ENCODE data around the gene CNTN4.

CNTN4 gene

DNA sequence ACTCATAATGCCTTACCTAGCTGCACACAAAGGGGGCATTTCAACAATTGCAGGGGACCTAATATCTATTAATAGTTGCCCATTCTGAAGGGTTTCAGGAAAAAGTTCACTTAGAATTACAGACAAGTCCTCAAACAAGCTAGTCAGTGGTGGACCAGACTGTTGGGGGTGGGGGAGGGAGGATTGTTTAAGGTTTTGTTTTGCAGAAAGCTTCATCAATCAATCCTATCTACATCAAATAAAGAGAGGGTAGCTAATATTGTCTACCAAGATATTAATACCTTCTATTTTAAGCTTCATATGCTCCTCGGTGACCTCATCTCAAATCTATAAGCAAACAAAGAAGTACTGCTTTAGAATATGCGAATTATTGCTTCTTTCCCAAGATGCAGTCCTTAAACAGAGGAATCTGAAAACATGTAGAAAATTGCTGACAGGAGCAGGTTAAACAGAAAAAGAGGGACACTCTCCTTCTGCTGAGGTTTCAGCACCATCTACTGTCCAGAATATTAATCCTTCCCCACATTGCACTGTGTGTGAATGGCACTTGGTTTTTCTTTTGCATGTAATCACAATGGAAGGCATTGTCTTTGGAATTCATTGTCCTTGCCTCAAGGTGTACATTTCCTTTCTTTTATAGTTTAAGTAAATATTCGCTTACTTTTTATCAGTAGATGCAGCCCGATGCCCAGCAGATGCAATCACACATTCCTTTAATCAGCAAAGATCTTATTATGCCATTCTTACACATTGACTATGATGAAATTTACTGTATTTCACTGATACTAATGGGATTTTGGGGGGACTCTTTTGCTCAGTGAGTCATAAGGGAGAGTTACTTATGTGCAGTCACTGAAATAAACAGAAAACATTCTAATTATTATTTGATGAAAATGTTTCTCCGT is 916.8 kb downstream of the CNTN4 start:
- Histone ChIP-seq H3K9me3 (ENCODE audit: control insufficient read depth, insufficient read depth, low read length) (no peaks in the 10 kb centered on the region), H3K4me1 (ENCODE audit: control insufficient read depth, insufficient read depth, low read length) (peaks cover 14% of the 10 kb centered on the region), H3K4me3 (ENCODE audit: low read depth, low read length) (no peak overlapping the region), H3K36me3 (ENCODE audit: control insufficient read depth, insufficient read depth, low read length) (no peaks in the 10 kb centered on the region), H3K27me3 (ENCODE audit: control insufficient read depth, insufficient read depth, low read length) (no peaks in the 10 kb centered on the region), H3K9ac (ENCODE audit: low read depth, low read length) (no peak overlapping the region)

DNA sequence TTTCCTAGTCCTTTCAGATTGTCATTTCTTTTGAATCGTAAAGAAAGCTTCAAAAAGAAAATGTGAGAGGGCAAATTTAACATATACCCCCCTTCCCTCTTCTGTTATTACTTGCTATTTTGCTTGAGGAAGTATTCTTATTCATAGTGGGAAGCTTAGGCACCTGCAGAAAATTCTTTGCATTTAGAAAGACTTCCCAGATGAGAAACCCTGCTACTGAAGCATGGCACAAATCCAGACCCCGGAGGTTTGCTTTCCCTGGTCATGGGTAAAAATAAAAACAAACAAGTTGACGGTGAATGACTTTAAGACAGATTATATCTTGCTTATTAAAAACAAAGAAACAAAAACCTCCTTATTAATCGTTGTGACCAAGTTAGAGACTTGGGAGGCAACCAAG is 917.6 kb downstream of the CNTN4 start:
- Histone ChIP-seq H3K4me1 (ENCODE audit: control insufficient read depth, insufficient read depth, low read length) (peaks cover 14% of the 10 kb centered on the region), H3K36me3 (ENCODE audit: control insufficient read depth, insufficient read depth, low read length) (no peaks in the 10 kb centered on the region), H3K9me3 (ENCODE audit: control insufficient read depth, insufficient read depth, low read length) (no peaks in the 10 kb centered on the region), H3K27me3 (ENCODE audit: control insufficient read depth, insufficient read depth, low read length) (no peaks in the 10 kb centered on the region), H3K4me3 (ENCODE audit: low read depth, low read length) (no peak overlapping the region), H3K9ac (ENCODE audit: low read depth, low read length) (no peak overlapping the region)

DNA sequence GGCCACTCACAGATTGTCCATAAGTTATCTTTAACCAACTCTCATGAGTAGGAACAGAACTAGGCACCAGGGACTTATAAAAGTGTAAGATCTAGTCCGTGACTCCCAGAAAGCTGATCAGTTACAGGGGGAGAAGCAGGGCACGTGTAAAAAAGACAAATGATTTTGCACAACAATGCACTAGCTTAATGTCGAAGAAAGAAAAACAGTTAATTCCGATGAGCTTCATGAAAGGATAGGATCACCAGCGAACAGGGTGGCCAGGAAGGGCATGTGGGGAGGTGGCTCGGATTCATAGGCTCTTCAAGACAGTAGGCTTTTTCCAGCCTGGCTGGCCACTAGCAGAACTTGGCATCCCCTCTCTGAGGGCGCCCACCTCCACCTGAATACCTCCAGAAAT is 921.5 kb downstream of the CNTN4 start:
- no peaks in the 10 kb centered on the region for H3K36me3 ChIP-seq (ENCODE audit: control insufficient read depth, insufficient read depth, low read length)
- H3K27me3 ChIP-seq (ENCODE audit: control insufficient read depth, insufficient read depth, low read length) = no peaks in the 10 kb centered on the region
- H3K4me1 ChIP-seq (ENCODE audit: control insufficient read depth, insufficient read depth, low read length) = peaks cover 10% of the 10 kb centered on the region
- no peak overlapping the region for H3K4me3 ChIP-seq (ENCODE audit: low read depth, low read length)
- H3K9me3 ChIP-seq (ENCODE audit: control insufficient read depth, insufficient read depth, low read length) = no peaks in the 10 kb centered on the region
- H3K9ac ChIP-seq (ENCODE audit: low read depth, low read length) = no peak overlapping the region

DNA sequence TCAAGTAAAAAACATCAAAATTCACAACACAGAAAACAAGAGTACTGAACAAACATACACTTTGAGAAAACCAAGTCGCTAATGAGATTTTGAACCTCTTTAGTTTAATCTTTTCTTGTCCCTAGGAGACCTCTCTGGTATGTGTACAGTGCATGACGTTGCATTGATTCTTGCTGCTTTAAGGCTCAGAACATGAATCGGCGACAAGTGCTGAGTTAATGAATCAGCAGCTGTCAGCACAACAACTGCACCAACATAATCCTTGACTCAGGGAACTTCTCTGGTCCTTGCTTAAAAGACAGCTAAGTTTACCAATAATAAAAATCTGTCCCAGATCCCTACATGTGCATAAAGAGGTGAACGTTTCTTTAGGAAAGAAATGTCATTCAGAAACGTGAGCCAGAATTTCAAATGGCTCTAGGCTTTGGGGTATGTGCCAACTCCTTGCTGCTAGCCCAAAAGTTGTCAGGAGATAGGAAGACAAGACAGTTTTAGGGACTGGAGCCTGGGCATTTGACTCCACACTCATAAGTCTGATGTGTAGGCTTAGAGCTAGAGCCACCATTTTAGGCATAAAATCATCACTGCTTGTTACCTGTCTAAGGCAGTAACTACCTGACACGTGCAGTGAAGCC is 924.6 kb downstream of the CNTN4 start:
- H3K4me1 ChIP-seq (ENCODE audit: control insufficient read depth, insufficient read depth, low read length) = peaks cover 3% of the 10 kb centered on the region
- no peaks in the 10 kb centered on the region for H3K9me3 ChIP-seq (ENCODE audit: control insufficient read depth, insufficient read depth, low read length)
- no peak overlapping the region for H3K9ac ChIP-seq (ENCODE audit: low read depth, low read length)
- no peaks in the 10 kb centered on the region for H3K36me3 ChIP-seq (ENCODE audit: control insufficient read depth, insufficient read depth, low read length)
- H3K4me3 ChIP-seq (ENCODE audit: low read depth, low read length) = no peak overlapping the region
- H3K27me3 ChIP-seq (ENCODE audit: control insufficient read depth, insufficient read depth, low read length) = no peaks in the 10 kb centered on the region

DNA sequence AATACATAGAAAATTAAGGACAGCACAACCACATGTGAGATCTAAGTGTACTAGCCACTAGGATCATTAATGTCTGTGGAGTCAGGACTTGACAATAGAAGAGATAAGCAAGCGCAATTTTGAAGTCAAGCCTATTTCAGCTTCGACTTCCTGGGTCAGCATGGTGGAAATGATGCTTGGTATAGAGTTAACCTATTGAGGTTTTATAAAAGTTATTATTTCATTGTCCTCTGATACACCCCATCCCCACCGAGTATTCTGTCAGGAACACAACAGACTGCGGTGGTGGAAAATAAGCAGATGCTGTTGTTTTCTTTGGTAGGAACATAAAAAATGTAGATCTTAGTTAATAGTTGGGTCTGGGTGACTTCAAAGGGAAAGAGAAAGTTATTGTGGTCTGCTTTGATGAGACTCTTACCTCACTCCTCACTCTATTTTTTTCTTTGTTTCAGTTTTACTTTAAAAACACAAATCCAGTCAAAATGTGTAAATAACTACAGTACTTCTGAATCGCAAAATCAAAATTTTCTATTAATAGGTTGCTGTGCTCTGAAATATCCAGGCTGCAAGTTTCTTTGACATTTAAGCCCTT is 929.4 kb downstream of the CNTN4 start:
- no peaks in the 10 kb centered on the region for H3K9me3 ChIP-seq (ENCODE audit: control insufficient read depth, insufficient read depth, low read length)

DNA sequence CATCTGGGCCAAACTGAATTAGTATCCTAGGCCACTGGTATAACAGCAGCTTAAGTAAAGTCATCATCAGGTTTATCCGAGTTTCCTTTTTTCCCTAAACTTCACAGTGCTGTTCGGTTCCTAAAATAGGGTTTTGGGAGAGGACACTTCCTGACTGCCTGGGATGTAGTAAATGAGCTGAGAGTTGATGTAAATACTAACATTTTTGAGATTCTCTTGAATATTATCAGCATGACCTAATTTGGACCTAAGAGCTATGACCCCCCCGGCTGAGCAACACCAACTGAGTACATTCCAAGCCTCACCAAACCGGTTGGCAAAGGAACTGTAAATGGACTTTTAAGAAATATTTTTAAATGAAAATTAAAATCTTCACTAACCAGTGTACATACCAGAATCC is 932.7 kb downstream of the CNTN4 start:
- Histone ChIP-seq H3K27me3 (ENCODE audit: control insufficient read depth, insufficient read depth, low read length) (no peaks in the 10 kb centered on the region), H3K9ac (ENCODE audit: low read depth, low read length) (no peak overlapping the region), H3K9me3 (ENCODE audit: control insufficient read depth, insufficient read depth, low read length) (no peaks in the 10 kb centered on the region), H3K36me3 (ENCODE audit: control insufficient read depth, insufficient read depth, low read length) (no peaks in the 10 kb centered on the region), H3K4me3 (ENCODE audit: low read depth, low read length) (no peak overlapping the region), H3K4me1 (ENCODE audit: control insufficient read depth, insufficient read depth, low read length) (no peaks in the 10 kb centered on the region)

More for the DNA sequence above, 929.4 kb downstream of the CNTN4 start:
- Histone ChIP-seq H3K36me3 (ENCODE audit: control insufficient read depth, insufficient read depth, low read length) (no peaks in the 10 kb centered on the region), H3K27me3 (ENCODE audit: control insufficient read depth, insufficient read depth, low read length) (no peaks in the 10 kb centered on the region), H3K9ac (ENCODE audit: low read depth, low read length) (no peak overlapping the region), H3K4me3 (ENCODE audit: low read depth, low read length) (no peak overlapping the region), H3K4me1 (ENCODE audit: control insufficient read depth, insufficient read depth, low read length) (peaks cover 3% of the 10 kb centered on the region)

DNA sequence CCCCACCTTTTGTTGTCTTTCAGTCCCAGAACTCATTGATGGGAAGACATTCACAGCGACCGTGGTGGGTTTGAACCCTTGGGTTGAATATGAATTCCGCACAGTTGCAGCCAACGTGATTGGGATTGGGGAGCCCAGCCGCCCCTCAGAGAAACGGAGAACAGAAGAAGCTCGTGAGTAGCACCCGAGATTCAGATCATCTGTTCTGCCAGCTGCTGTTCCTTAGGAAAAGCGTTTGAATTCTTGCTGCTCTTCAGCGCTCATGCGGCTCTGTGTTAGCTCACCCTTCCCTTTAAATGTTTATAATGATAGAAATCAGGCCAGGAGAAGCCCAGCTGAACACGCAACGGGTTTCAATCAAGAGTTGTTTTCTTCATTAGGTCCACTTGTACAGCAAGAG is 938.5 kb downstream of the CNTN4 start:
- no peaks in the 10 kb centered on the region for H3K4me1 ChIP-seq (ENCODE audit: control insufficient read depth, insufficient read depth, low read length)
- no peaks in the 10 kb centered on the region for H3K9me3 ChIP-seq (ENCODE audit: control insufficient read depth, insufficient read depth, low read length)
- H3K9ac ChIP-seq (ENCODE audit: low read depth, low read length) = no peak overlapping the region
- H3K27me3 ChIP-seq (ENCODE audit: control insufficient read depth, insufficient read depth, low read length) = no peaks in the 10 kb centered on the region
- no peak overlapping the region for H3K4me3 ChIP-seq (ENCODE audit: low read depth, low read length)
- H3K36me3 ChIP-seq (ENCODE audit: control insufficient read depth, insufficient read depth, low read length) = no peaks in the 10 kb centered on the region

DNA sequence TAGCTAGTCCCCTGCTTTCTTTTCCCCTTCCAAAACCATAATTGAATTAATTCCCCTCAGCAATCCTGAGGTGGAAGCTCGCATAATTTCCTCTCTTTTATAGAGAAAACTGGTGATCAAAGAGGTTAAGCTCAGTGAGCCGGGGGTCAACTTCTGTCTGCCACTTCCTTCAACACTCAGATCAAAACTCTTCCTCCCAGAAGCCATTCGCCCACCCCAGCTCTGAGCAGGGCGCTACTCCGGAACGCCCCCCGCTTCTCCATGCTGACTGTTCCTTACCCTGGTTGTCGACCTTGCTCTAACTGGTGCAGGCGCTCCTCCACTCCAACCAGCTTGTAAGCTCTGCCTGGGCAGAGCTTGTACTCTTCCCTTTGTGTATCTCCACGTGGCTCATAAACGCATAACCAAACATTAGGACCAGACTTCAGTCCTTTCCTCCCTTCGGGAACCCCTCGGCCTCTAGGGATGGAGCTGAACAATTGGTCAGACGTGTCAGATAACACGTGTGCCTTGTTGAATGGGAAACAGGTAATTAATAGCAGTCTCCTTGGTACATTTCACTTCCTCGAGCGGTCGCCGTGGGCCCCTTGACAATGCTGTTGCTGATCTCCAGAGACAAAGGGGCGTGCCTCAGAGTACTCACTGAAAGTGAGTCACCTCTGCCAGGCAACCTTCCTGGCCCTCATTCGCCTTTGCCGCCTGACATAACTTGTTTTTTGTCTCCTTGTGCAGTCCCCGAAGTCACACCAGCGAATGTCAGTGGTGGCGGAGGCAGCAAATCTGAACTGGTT is 939.7 kb downstream of the CNTN4 start:
- H3K4me3 ChIP-seq (ENCODE audit: low read depth, low read length) = no peak overlapping the region
- H3K36me3 ChIP-seq (ENCODE audit: control insufficient read depth, insufficient read depth, low read length) = no peaks in the 10 kb centered on the region
- H3K27me3 ChIP-seq (ENCODE audit: control insufficient read depth, insufficient read depth, low read length) = no peaks in the 10 kb centered on the region
- no peaks in the 10 kb centered on the region for H3K4me1 ChIP-seq (ENCODE audit: control insufficient read depth, insufficient read depth, low read length)
- no peak overlapping the region for H3K9ac ChIP-seq (ENCODE audit: low read depth, low read length)
- no peaks in the 10 kb centered on the region for H3K9me3 ChIP-seq (ENCODE audit: control insufficient read depth, insufficient read depth, low read length)

DNA sequence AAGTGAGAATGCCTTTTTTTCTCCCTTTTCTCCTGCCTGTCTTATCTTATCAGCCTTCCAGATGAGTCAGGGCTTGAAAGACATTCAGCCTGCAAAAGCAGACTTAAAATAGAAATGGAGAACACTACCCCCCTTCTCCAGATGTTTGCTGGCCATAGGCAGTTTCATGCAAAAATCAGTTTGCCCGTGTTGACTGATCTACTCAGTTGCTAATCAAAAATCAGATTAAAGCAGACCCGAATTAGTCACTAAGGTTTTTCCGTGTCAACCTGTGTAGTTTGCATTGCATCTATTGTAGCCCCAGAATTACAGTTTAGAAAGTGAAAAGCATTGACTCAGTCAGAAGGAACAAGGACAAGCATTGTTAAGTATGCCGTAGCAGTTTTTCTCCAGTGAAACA is 955.3 kb downstream of the CNTN4 start:
- Histone ChIP-seq H3K4me3 (ENCODE audit: low read depth, low read length) (no peak overlapping the region), H3K36me3 (ENCODE audit: control insufficient read depth, insufficient read depth, low read length) (no peaks in the 10 kb centered on the region), H3K4me1 (ENCODE audit: control insufficient read depth, insufficient read depth, low read length) (no peaks in the 10 kb centered on the region), H3K9me3 (ENCODE audit: control insufficient read depth, insufficient read depth, low read length) (no peaks in the 10 kb centered on the region), H3K9ac (ENCODE audit: low read depth, low read length) (no peak overlapping the region), H3K27me3 (ENCODE audit: control insufficient read depth, insufficient read depth, low read length) (no peaks in the 10 kb centered on the region)

DNA sequence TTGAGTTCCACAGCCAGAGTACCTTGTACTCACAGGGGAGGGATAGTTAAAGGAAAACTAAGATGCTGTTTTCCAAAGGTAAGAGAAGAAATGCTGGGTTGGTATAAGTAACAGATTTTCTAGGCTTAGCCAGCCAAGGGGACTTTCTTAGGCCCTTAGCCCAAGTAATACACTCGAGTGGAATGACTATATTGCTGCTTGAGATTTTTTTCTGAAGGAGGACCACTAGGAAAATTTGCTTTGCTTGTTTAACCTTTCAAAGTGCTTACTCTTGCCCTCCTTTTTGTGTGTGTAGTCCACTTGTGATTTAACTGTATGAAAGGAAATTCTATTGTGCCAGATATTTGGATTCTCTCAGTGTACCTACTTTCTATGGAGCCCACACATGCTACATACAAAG is 961.0 kb downstream of the CNTN4 start:
- H3K9ac ChIP-seq (ENCODE audit: low read depth, low read length) = no peak overlapping the region
- no peaks in the 10 kb centered on the region for H3K9me3 ChIP-seq (ENCODE audit: control insufficient read depth, insufficient read depth, low read length)
- H3K36me3 ChIP-seq (ENCODE audit: control insufficient read depth, insufficient read depth, low read length) = no peaks in the 10 kb centered on the region
- no peaks in the 10 kb centered on the region for H3K4me1 ChIP-seq (ENCODE audit: control insufficient read depth, insufficient read depth, low read length)
- no peak overlapping the region for H3K4me3 ChIP-seq (ENCODE audit: low read depth, low read length)
- no peaks in the 10 kb centered on the region for H3K27me3 ChIP-seq (ENCODE audit: control insufficient read depth, insufficient read depth, low read length)

DNA sequence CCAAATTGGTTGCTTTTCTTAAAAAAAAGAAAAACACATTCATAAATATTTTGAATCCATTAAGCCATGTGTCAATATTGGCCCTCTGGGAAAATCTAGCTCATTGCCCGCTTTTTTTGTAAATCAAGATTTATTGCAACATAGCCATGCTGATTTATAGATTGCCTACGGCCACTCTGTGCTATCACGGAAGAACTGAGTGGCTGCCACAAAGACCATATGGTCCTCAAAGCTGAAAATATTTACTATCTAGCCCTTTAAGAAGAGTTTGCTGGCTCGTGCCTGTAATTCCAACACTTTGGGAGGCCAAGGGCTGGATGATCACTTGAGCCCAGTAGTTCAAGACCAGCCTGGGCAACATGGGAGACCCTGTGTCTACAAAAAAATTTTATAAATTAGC is 965.6 kb downstream of the CNTN4 start:
- H3K4me3 ChIP-seq (ENCODE audit: low read depth, low read length) = no peak overlapping the region
- no peaks in the 10 kb centered on the region for H3K27me3 ChIP-seq (ENCODE audit: control insufficient read depth, insufficient read depth, low read length)
- no peak overlapping the region for H3K9ac ChIP-seq (ENCODE audit: low read depth, low read length)
- H3K36me3 ChIP-seq (ENCODE audit: control insufficient read depth, insufficient read depth, low read length) = no peaks in the 10 kb centered on the region
- H3K4me1 ChIP-seq (ENCODE audit: control insufficient read depth, insufficient read depth, low read length) = no peaks in the 10 kb centered on the region
- no peaks in the 10 kb centered on the region for H3K9me3 ChIP-seq (ENCODE audit: control insufficient read depth, insufficient read depth, low read length)
